ENCODE results near the gene INHBC. TPM values are rescaled to one million over a fixed set of nuclear protein-coding genes. Genes with fewer than 3 reads are reported as not detected.

The INHBC gene
- total RNA-seq, 1 experiment from 2014 or later: 0.35 TPM

GRCh38 chr12:57487055-57487596 lies 52.5 kb downstream of the INHBC start:
- no peak overlapping the region for H2AFZ ChIP-seq
- no peaks in the 10 kb centered on the region; the same call in 1 of the 2 replicates for H3K4me1 ChIP-seq (replicated peaks; ENCODE audit: insufficient read depth)
- H3K27ac ChIP-seq: no peak overlapping the region
- TF ChIP-seq EZH2 (IDR thresholded peaks at IDR 0.05; ENCODE audit: low read depth): no peak
- no peak for TF ChIP-seq CTCF (conservative IDR thresholded peaks at IDR 0.05)
- intact Hi-C loops (cut with micrococcal nuclease; ENCODE audit: unreplicated experiment): no loop called here
- no peak for DNase-seq
- peaks cover 37% of the 10 kb centered on the region for H3K79me2 ChIP-seq (ENCODE audit: low read depth)
- peaks cover 34% of the 10 kb centered on the region for H3K36me3 ChIP-seq (ENCODE audit: low read depth)
- CTCF ChIA-PET: interaction anchor here (0.6 kb wide), 1 partner anchor 828 kb away, joined by 3 read pairs; no protein-coding TSS in a partner anchor
- H3F3A ChIP-seq (ENCODE audit: insufficient read depth, low read depth): peaks cover 34% of the 10 kb centered on the region; the same call in 1 of the 2 replicates
- H3K27me3 ChIP-seq (ENCODE audit: insufficient read depth, low read depth): no peaks in the 10 kb centered on the region
- H3K9me3 ChIP-seq (ENCODE audit: insufficient read depth, low read depth): no peaks in the 10 kb centered on the region
- H3K4me2 ChIP-seq: peak overlapping the region; percentile 49; the same call in 1 of the 2 replicates
- POLR2A ChIA-PET (ENCODE audit: unreplicated experiment): no interaction called here
- peak overlapping the region; percentile 97; the same call in 1 of the 2 replicates for H3K4me3 ChIP-seq
- BruUV-seq (replicated peaks): no TSS peak
- peaks cover 27% of the 10 kb centered on the region for H4K20me1 ChIP-seq (ENCODE audit: insufficient read depth)
- no peaks in the 10 kb centered on the region for H3K9me2 ChIP-seq (ENCODE audit: insufficient read depth)

- H3K79me2 ChIP-seq (ENCODE audit: low read depth): peaks cover 39% of the 10 kb centered on the region
- H4K20me1 ChIP-seq (ENCODE audit: insufficient read depth): peaks cover 30% of the 10 kb centered on the region
- peak within 1 kb of the TSS; percentile 98 for H3K4me2 ChIP-seq
- intact Hi-C loops (cut with micrococcal nuclease; ENCODE audit: unreplicated experiment): no loop called here
- H3K27ac ChIP-seq: peak within 1 kb of the TSS; percentile 73
- TF ChIP-seq EZH2 (IDR thresholded peaks at IDR 0.05; ENCODE audit: low read depth) (no peak), CTCF (conservative IDR thresholded peaks at IDR 0.05) (no peak)
- DNase-seq: peak; percentile 87 to 95
- H3K9me2 ChIP-seq (ENCODE audit: insufficient read depth): no peaks in the 10 kb centered on the region
- peak within 1 kb of the TSS; percentile 9; the same call in 1 of the 2 replicates for H2AFZ ChIP-seq
- POLR2A ChIA-PET (ENCODE audit: unreplicated experiment): no interaction called here
- H3K4me1 ChIP-seq (replicated peaks; ENCODE audit: insufficient read depth): no peaks in the 10 kb centered on the region; the same call in 1 of the 2 replicates
- CTCF ChIA-PET: interaction anchor here (0.6 kb wide), 1 partner anchor 829 kb away, joined by 3 read pairs; no protein-coding TSS in a partner anchor
- no peaks in the 10 kb centered on the region for H3K9me3 ChIP-seq (ENCODE audit: insufficient read depth, low read depth)
- H3K4me3 ChIP-seq: peak within 1 kb of the TSS; percentile 97
- no peaks in the 10 kb centered on the region for H3K27me3 ChIP-seq (ENCODE audit: insufficient read depth, low read depth)
- H3F3A ChIP-seq (ENCODE audit: insufficient read depth, low read depth): peaks cover 39% of the 10 kb centered on the region; the same call in 1 of the 2 replicates
- H3K36me3 ChIP-seq (ENCODE audit: low read depth): peaks cover 41% of the 10 kb centered on the region
- BruUV-seq (replicated peaks): no TSS peak
These were observed 53.2 kb downstream of the INHBC start, which contains the start of gene MARS1 for GRCh38 chr12:57487597-57488401. Gene MARS1 (plus strand): TSS chr12:57488068. CDS start chr12:57488091, 23 bp downstream.

GRCh38 chr12:57488402-57489156 lies 54.0 kb downstream of the INHBC start:
- H3K9me2 ChIP-seq (ENCODE audit: insufficient read depth): no peaks in the 10 kb centered on the region
- peaks cover 43% of the 10 kb centered on the region for H3K36me3 ChIP-seq (ENCODE audit: low read depth)
- TF ChIP-seq EZH2 (IDR thresholded peaks at IDR 0.05; ENCODE audit: low read depth) (no peak), CTCF (conservative IDR thresholded peaks at IDR 0.05) (no peak)
- DNase-seq: no peak
- ChIA-PET POLR2A (ENCODE audit: unreplicated experiment) (no interaction called here), CTCF (interaction anchor here (0.6 to 0.7 kb wide), 2 partner anchors 32 to 356 kb away, joined by 3 to 11 read pairs; no protein-coding TSS in a partner anchor)
- H3K4me2 ChIP-seq: peak overlapping the region; percentile 98
- H3K79me2 ChIP-seq (ENCODE audit: low read depth): peaks cover 41% of the 10 kb centered on the region
- peak overlapping the region; percentile 73 for H3K27ac ChIP-seq
- no peaks in the 10 kb centered on the region; the same call in 1 of the 2 replicates for H3K4me1 ChIP-seq (replicated peaks; ENCODE audit: insufficient read depth)
- no peaks in the 10 kb centered on the region for H3K9me3 ChIP-seq (ENCODE audit: insufficient read depth, low read depth)
- H3K27me3 ChIP-seq (ENCODE audit: insufficient read depth, low read depth): no peaks in the 10 kb centered on the region
- no TSS peak for BruUV-seq (replicated peaks)
- H4K20me1 ChIP-seq (ENCODE audit: insufficient read depth): peaks cover 33% of the 10 kb centered on the region
- H3K4me3 ChIP-seq: peak overlapping the region; percentile 97
- peaks cover 35% of the 10 kb centered on the region; the same call in 1 of the 2 replicates for H3F3A ChIP-seq (ENCODE audit: insufficient read depth, low read depth)
- intact Hi-C loops (cut with micrococcal nuclease; ENCODE audit: unreplicated experiment): no loop called here
- peak overlapping the region; percentile 9; the same call in 1 of the 2 replicates for H2AFZ ChIP-seq
